WTC11 (cell line): ENCODE results near the gene KLRC2. TPM values are rescaled to one million over a fixed set of nuclear protein-coding genes. Genes with fewer than 3 reads are reported as not detected.

ENCODE experiments used
- ATAC-seq: fragments of 200-7000 bp; cut with Tn5 transposase; 2 replicates; pipeline ENCODE4 v1.10.0; 2021; ENCODE audit warnings: mild to moderate bottlenecking, moderate library complexity
- CTCF ChIA-PET: fragments of 300-600 bp; sonication (Branson Sonifier 250); formaldehyde crosslinking; loops from one replicate; lab custom pipeline; 2021; ENCODE audit warnings: antibody characterized with exemption; lab: Charles Lee
- POLR2A ChIA-PET: fragments of 350-600 bp; sonication (Branson Sonifier 250); formaldehyde crosslinking; loops from one replicate; lab custom pipeline; 2021; ENCODE audit warnings: antibody characterized with exemption; lab: Charles Lee
- DNase-seq: peaks from one replicate; pipeline ENCODE4 v3.0.0; 2021; ENCODE audit warnings: low spot score
- H3K27ac Mint-ChIP-seq: 2 replicates; pipeline ENCODE4 v1.8.0; 2021; ENCODE audit warnings: mixed read lengths
- H3K27me3 Mint-ChIP-seq: 2 replicates; pipeline ENCODE4 v1.8.0; 2021; ENCODE audit warnings: low read depth, mild to moderate bottlenecking, moderate library complexity, mixed read lengths
- H3K36me3 Mint-ChIP-seq: 2 replicates; pipeline ENCODE4 v1.8.0; 2021; ENCODE audit warnings: mixed read lengths
- H3K4me1 Mint-ChIP-seq: 2 replicates; pipeline ENCODE4 v1.8.0; 2022; ENCODE audit warnings: mixed read lengths
- H3K4me3 Mint-ChIP-seq: 2 replicates; pipeline ENCODE4 v1.8.0; 2021; ENCODE audit warnings: mild to moderate bottlenecking, moderate library complexity, mixed read lengths
- H3K9me3 Mint-ChIP-seq: 2 replicates; pipeline ENCODE4 v1.8.0; 2021; ENCODE audit warnings: mixed read lengths
- CREB1 ChIP-seq: sonication (generic); formaldehyde crosslinking; IDR thresholded peaks from 2 replicates; pipeline ENCODE4 v1.8.0; 2023; ENCODE audit warnings: mild to moderate bottlenecking, missing genetic modification reagents
- E2F1 ChIP-seq: sonication (generic); formaldehyde crosslinking; IDR thresholded peaks from 2 replicates; pipeline ENCODE4 v1.8.0; 2022; ENCODE audit warnings: mild to moderate bottlenecking, missing genetic modification reagents
- GABPB1 ChIP-seq: sonication (generic); formaldehyde crosslinking; IDR thresholded peaks from 2 replicates; pipeline ENCODE4 v1.8.1; 2023; ENCODE audit warnings: mild to moderate bottlenecking, missing genetic modification reagents
- MXD4 ChIP-seq: fragments of 250-450 bp; sonication (Bioruptor Pico); IDR thresholded peaks from 2 replicates; pipeline ENCODE4 v1.8.0; 2021; ENCODE audit warnings: mild to moderate bottlenecking, moderate library complexity, borderline replicate concordance
- PREB ChIP-seq: sonication (generic); formaldehyde crosslinking; IDR thresholded peaks from 2 replicates; pipeline ENCODE4 v1.8.1; 2022; ENCODE audit warnings: mild to moderate bottlenecking, missing genetic modification reagents, moderate library complexity, borderline replicate concordance
- PRRX2 ChIP-seq: fragments of 250-450 bp; sonication (Bioruptor Pico); IDR thresholded peaks from 2 replicates; pipeline ENCODE4 v1.8.0; 2021; ENCODE audit warnings: mild to moderate bottlenecking
- RORB ChIP-seq: fragments of 250-450 bp; sonication (Bioruptor Pico); IDR thresholded peaks from 2 replicates; pipeline ENCODE4 v1.9.0; 2021; ENCODE audit warnings: mild to moderate bottlenecking
- STAT6 ChIP-seq: sonication (generic); formaldehyde crosslinking; conservative IDR thresholded peaks from 2 replicates; pipeline ENCODE4 v1.8.1; 2023; ENCODE audit warnings: mild to moderate bottlenecking, low read depth, missing genetic modification reagents, moderate library complexity
- ZBTB43 ChIP-seq: sonication (generic); formaldehyde crosslinking; IDR thresholded peaks from 2 replicates; pipeline ENCODE4 v1.8.1; 2023; ENCODE audit warnings: mild to moderate bottlenecking, missing genetic modification reagents
- ZNF219 ChIP-seq: sonication (generic); formaldehyde crosslinking; IDR thresholded peaks from 2 replicates; pipeline ENCODE4 v1.8.0; 2023; ENCODE audit warnings: missing genetic modification reagents, mild to moderate bottlenecking, borderline replicate concordance
- ZNF317 ChIP-seq: sonication (generic); formaldehyde crosslinking; IDR thresholded peaks from 2 replicates; pipeline ENCODE4 v1.8.1; 2023; ENCODE audit warnings: low read depth, mild to moderate bottlenecking, moderate library complexity, missing genetic modification reagents, borderline replicate concordance
- ZNF532 ChIP-seq: fragments of 250-450 bp; sonication (Bioruptor Pico); IDR thresholded peaks from 2 replicates; pipeline ENCODE4 v1.9.0; 2021; ENCODE audit warnings: mild to moderate bottlenecking, borderline replicate concordance
- total RNA-seq: library from RNA; stranded (reverse); gene quantifications from 3 replicates; pipeline ENCODE4 v1.2.3, GENCODE V29; 2021
- TF ChIP-seq, protein P1 (sequence below): sonication (generic); formaldehyde crosslinking; IDR thresholded peaks from 2 replicates; pipeline ENCODE4 v1.8.0; 2023; ENCODE audit warnings: mild to moderate bottlenecking, missing genetic modification reagents

KLRC2 gene
- total RNA-seq, 1 experiment from 2014 or later: not detected

DNA sequence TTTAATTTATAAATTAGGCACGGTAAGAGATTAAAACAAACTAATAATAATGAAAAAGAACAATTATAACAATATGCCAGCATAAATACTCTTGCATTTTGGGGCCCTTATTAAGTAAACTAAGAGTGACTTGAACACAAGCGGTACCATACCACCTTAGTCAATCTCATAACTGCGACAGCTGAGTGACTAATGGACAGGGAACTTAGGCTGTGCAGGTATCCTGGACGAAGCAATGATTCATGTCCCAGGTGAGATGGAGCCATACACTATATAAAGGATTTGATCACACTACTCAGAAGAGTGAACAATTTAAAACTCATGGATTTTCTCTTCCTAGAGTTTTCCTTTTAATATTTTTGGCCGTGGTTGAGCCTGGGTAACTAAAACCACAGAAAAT, 30.5 kb downstream of the KLRC2 start (continued):
- TF ChIP-seq RORB (CRISPR knock-in tag) (no peak), STAT6 (CRISPR knock-in tag) (no peak), ZNF219 (no peak), MXD4 (CRISPR knock-in tag) (no peak)
- TF ChIP-seq, protein P1, sequence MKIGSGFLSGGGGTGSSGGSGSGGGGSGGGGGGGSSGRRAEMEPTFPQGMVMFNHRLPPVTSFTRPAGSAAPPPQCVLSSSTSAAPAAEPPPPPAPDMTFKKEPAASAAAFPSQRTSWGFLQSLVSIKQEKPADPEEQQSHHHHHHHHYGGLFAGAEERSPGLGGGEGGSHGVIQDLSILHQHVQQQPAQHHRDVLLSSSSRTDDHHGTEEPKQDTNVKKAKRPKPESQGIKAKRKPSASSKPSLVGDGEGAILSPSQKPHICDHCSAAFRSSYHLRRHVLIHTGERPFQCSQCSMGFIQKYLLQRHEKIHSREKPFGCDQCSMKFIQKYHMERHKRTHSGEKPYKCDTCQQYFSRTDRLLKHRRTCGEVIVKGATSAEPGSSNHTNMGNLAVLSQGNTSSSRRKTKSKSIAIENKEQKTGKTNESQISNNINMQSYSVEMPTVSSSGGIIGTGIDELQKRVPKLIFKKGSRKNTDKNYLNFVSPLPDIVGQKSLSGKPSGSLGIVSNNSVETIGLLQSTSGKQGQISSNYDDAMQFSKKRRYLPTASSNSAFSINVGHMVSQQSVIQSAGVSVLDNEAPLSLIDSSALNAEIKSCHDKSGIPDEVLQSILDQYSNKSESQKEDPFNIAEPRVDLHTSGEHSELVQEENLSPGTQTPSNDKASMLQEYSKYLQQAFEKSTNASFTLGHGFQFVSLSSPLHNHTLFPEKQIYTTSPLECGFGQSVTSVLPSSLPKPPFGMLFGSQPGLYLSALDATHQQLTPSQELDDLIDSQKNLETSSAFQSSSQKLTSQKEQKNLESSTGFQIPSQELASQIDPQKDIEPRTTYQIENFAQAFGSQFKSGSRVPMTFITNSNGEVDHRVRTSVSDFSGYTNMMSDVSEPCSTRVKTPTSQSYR (CRISPR knock-in tag): no peak

GRCh38 chr12:10404798-10405197, 31.0 kb downstream of the KLRC2 start:
- CTCF ChIA-PET: no interaction called here
- no peaks in the 10 kb centered on the region for H3K27me3 Mint-ChIP-seq
- H3K4me3 Mint-ChIP-seq: no peak overlapping the region
- H3K4me1 Mint-ChIP-seq: peaks cover 8% of the 10 kb centered on the region
- DNase-seq (no peak), ATAC-seq (no peak)
- 0 out of 2 replicates have a peak, but pooled peaks cover 3% of the 10 kb centered on the region for H3K36me3 Mint-ChIP-seq
- POLR2A ChIA-PET: no interaction called here
- peaks cover 8% of the 10 kb centered on the region for H3K9me3 Mint-ChIP-seq
- TF ChIP-seq PREB (CRISPR knock-in tag) (no peak), GABPB1 (CRISPR knock-in tag) (no peak), ZNF317 (CRISPR knock-in tag) (no peak), PRRX2 (CRISPR knock-in tag) (no peak), ZBTB43 (CRISPR knock-in tag) (no peak), RORB (CRISPR knock-in tag) (no peak)
- no peak overlapping the region for H3K27ac Mint-ChIP-seq

GRCh38 chr12:10400829-10401228, 35.0 kb downstream of the KLRC2 start:
- 0 out of 2 replicates have a peak, but pooled peaks cover 3% of the 10 kb centered on the region for H3K36me3 Mint-ChIP-seq
- H3K4me3 Mint-ChIP-seq: no peak overlapping the region
- ChIA-PET POLR2A (no interaction called here), CTCF (no interaction called here)
- no peak for DNase-seq
- peaks cover 8% of the 10 kb centered on the region for H3K9me3 Mint-ChIP-seq
- ATAC-seq: no peak
- TF ChIP-seq E2F1 (CRISPR knock-in tag): no peak
- no peak for TF ChIP-seq CREB1 (CRISPR knock-in tag)
- TF ChIP-seq ZNF532: no peak
- H3K27ac Mint-ChIP-seq: no peak overlapping the region
- peaks cover 6% of the 10 kb centered on the region for H3K4me1 Mint-ChIP-seq
- H3K27me3 Mint-ChIP-seq: no peaks in the 10 kb centered on the region
